HG02840 (cell line): ENCODE results near the gene DGCR2.
"Not testable (repeated sequence)": the region's sequence is repeated elsewhere in the genome, so short reads cannot be mapped to it uniquely, and the experiment has no call there.

Experiments used
- ATAC-seq: cut with Tn5 transposase; IDR thresholded peaks from one replicate; pipeline ENCODE4 v1.9.1; 2021; ENCODE audit warnings: mild to moderate bottlenecking, moderate library complexity, moderate number of reproducible peaks; ENCODE audit not compliant: unreplicated experiment, low FRiP score

The DGCR2 gene

DNA sequence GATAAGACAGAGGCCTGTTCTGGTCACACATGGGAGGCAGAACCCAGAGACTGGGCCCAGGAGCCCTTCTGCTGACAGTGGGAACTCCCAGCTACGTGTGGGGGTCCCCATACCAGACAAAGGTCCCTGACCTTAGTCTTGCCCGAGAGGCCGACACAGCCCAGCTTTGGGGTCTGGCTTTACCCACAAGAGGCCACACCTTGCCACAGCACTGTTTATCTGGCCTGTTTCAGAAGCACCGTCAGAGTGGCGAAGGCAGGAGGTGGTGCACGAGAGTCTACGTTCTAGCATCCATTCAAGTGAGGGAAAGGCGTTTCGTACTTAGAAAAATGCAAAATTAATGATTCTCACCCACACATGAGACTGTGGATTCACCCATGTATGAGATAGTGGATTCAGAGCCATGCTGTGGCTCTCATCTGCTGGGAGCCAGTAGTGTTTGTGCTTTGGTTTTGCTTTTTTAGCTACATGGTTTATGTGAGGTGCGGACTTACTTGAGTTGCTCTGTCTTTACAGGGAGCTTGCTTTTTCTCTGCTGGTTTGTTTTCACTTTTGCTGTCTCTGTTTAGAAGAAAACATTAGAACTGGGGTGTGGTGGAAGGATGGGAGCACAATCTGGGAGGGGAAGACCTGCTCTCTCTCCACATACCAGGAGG lies 129.5 kb downstream of the DGCR2 start:
- ATAC-seq, result no peak

DNA sequence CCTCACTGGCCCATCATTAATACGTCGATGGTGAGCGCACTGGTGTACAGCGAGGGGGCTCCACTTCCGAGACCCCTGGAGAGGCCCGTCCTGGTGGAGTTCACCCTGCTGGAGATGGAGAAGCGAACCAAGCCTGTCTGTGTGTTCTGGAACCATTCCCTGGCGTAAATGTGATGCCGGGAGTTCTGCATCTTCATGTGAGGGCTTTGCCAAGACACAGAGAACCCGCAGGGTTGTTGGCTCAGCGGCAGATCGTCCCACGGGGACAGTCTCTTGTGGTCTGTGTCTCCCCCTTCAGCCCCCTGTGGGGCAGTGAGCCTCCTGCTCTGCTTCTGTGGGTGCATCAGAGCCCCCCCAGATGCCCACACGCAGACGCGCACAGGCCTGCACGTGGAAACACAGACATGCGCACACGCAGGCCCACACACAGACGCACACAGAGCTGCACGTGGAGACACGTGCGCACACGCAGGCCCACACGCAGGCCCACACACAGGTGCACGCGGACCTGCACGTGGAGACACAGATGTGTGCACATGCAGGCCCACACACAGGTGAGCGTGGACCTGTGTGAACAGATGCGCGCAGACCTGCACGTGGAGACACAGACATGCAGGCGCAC lies 130.3 kb downstream of the DGCR2 start:
- ATAC-seq, result no peak

DNA sequence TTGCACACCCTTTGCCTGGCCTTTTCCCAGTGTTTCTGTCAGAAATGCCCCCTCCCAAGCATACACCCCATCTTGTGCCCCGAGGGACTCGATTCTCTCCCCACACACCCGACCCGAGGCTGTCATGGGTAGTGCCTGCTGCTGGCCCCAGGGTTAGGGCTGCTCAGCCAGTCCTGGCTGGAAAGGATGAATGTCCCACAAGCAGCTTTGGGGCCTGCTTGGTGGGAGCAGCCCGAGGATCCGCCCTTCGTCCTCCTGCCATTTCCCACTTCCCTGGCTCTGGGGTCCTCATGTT lies 131.1 kb downstream of the DGCR2 start:
- ATAC-seq, result no peak

- no peak for ATAC-seq
Observed at GRCh38 chr22:18990355-18991137, 131.7 kb downstream of the DGCR2 start.

DNA sequence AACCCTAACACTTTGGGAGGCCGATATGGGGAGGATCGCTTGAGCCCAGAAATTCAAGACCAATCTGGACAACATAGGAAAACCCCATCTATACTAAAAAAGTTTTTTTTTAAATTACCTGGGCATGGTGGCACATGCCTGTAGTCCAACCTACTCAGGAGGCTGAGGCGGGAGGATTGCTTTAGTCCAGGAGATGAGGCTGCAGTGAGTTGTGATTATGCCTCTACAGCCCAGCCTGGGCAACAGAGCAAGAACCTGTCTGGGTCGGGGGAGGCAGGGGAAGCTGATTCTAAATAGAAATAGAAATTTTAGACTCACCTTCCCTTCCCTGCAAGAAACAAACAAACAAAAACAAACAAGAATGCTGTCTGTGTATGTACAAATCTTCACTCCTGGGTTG lies 133.3 kb downstream of the DGCR2 start:
- no peak for ATAC-seq

DNA sequence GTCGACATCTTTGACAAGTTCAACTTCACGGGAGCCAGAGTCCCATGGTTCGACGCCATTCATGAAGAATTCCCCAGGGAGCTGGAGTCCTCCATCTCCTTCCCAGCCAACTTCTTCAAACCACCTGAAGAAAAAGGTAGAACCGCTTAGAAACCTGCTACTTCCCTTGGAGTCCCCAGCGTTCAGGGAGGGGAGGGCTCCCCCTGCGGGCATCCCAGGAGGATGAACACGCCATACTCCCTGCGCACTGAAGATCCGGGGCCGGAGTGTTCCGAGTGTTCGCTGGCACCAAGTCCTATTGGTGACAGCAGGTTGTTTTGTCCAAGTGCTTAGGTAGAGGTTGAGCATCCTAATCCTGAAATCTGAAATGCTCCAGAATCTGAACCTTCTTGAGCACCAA lies 134.4 kb downstream of the DGCR2 start:
- no peak for ATAC-seq

GRCh38 chr22:18987114-18987513 lies 135.1 kb downstream of the DGCR2 start:
- not testable (repeated sequence) for ATAC-seq
